GM12801 (cell line): ENCODE measurements around the gene ASIC1.

Experiments
- TF ChIP-seq, protein P1 (sequence below): IDR thresholded peaks from one replicate; pipeline ENCODE4 v1.5.1; 2011; ENCODE audit warnings: control low read depth; ENCODE audit not compliant: insufficient read length; ENCODE audit errors: extremely low read depth

ASIC1 gene

DNA sequence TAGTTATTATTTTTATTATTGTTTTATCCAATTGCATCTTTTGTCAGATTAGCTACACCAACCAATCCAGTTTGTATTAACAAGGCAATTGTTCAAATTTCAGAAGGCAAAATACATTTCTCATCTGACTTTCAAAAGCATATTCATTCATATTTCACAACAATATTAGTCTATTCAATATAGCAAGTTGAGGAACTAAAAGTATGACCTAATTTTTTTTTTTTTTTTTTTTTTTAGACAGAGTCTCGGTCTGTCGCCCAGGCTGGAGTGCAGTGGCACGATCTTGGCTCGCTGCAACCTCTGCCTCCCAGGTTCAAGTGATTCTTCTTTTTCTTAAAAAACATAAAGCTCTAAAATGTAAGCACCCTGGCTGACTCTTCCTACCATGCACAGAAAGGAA, 71.9 kb downstream of the ASIC1 start:
- TF ChIP-seq, protein P1, sequence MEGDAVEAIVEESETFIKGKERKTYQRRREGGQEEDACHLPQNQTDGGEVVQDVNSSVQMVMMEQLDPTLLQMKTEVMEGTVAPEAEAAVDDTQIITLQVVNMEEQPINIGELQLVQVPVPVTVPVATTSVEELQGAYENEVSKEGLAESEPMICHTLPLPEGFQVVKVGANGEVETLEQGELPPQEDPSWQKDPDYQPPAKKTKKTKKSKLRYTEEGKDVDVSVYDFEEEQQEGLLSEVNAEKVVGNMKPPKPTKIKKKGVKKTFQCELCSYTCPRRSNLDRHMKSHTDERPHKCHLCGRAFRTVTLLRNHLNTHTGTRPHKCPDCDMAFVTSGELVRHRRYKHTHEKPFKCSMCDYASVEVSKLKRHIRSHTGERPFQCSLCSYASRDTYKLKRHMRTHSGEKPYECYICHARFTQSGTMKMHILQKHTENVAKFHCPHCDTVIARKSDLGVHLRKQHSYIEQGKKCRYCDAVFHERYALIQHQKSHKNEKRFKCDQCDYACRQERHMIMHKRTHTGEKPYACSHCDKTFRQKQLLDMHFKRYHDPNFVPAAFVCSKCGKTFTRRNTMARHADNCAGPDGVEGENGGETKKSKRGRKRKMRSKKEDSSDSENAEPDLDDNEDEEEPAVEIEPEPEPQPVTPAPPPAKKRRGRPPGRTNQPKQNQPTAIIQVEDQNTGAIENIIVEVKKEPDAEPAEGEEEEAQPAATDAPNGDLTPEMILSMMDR: no peak

DNA sequence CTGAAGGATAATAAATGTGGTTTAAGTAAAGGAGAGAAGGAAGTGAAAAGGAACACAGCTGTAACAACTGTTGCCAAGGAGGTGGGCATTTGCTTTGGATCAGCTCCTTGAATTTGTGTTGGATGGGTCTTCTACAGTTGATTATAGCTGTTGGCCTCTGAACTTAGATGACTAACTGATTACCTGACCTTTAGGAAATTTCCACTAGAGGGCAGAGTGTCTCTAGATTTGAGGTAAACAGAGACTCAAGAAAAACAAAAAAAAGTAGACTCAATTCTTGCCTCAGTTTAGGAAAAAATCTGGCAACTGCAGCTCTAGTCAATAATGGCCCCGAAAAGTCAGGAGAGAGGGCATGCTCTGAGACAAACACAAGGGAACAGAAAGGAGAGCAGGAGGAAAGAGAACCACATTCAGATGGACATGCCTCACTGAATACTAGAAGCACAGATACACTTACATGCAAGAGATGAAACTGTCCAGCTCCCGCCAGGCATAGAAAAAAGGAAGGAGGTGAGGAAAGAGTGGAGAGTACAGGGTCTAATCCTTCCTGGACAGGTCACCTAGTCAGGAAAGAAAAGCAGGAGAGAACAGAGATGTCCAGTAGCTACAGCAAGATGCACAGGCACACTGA, 75.2 kb downstream of the ASIC1 start:
- TF ChIP-seq, protein P1: no peak
